HL-60 (cell line): Measurements from ENCODE around the gene ANKRD27.

Experiments used
- DNase-seq, 2 experiments: peaks; one replicate each; pipeline ENCODE4 v3.0.0-alpha.2; 2010 to 2020; ENCODE audit warnings: low read depth in 1 of 2, low spot score in 1 of 2
- H3K27ac ChIP-seq: fragments of 250-450 bp; sonication (Bioruptor Pico); replicated peaks from 2 replicates; pipeline ENCODE4 v1.5.1; 2020; ENCODE audit warnings: mild to moderate bottlenecking, moderate library complexity
- H3K27me3 ChIP-seq: fragments of 250-450 bp; sonication (Bioruptor Pico); 2 replicates; pipeline ENCODE4 v1.5.1; 2021; ENCODE audit warnings: mild to moderate bottlenecking, moderate library complexity; ENCODE audit not compliant: insufficient read depth, poor library complexity, severe bottlenecking
- H3K4me3 ChIP-seq: replicated peaks from 2 replicates; pipeline ENCODE4 v1.5.1; 2011; ENCODE audit warnings: mild to moderate bottlenecking, control low read depth, low read length; ENCODE audit not compliant: insufficient read depth
- GABPA ChIP-seq: IDR thresholded peaks from 2 replicates; pipeline ENCODE4 v1.6.1; 2012; ENCODE audit warnings: low read depth
- POLR2AphosphoS5 ChIP-seq: IDR thresholded peaks from 2 replicates; pipeline ENCODE4 v1.6.1; 2012; ENCODE audit warnings: low read depth
- SPI1 ChIP-seq: IDR thresholded peaks from 2 replicates; pipeline ENCODE4 v1.6.1; 2012; ENCODE audit warnings: low read depth, mild to moderate bottlenecking, borderline replicate concordance
- TF ChIP-seq, protein P1 (sequence below): IDR thresholded peaks from 2 replicates; pipeline ENCODE4 v1.6.1; 2012; ENCODE audit warnings: low read depth; ENCODE audit not compliant: insufficient replicate concordance
- TF ChIP-seq, protein P2 (sequence below): IDR thresholded peaks from one replicate; pipeline ENCODE4 v1.5.1; 2011; ENCODE audit warnings: low read length, control low read depth, inconsistent platforms; ENCODE audit not compliant: insufficient read depth

Gene ANKRD27

DNA sequence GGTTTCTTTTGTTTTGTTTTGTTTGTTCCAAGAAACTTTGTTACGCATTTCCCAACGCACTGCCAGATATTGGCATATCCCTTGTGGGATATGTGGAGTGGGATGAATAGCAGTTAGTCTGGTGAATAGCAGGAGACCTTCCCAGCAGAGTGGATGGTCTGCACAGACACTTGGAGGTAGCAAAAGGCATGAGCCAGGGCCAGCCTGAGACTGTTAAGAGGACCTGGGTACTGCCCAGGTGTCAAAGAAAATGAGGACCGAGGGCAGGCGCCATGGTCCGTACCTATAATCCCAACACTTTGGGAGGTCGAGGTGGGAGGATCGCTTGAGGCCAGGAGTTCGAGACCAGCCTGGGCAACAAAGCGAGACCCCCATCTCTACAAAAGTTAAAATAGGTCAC is 107.5 kb downstream of the ANKRD27 start:
- no peak for DNase-seq
- H3K4me3 ChIP-seq = no peak overlapping the region

DNA sequence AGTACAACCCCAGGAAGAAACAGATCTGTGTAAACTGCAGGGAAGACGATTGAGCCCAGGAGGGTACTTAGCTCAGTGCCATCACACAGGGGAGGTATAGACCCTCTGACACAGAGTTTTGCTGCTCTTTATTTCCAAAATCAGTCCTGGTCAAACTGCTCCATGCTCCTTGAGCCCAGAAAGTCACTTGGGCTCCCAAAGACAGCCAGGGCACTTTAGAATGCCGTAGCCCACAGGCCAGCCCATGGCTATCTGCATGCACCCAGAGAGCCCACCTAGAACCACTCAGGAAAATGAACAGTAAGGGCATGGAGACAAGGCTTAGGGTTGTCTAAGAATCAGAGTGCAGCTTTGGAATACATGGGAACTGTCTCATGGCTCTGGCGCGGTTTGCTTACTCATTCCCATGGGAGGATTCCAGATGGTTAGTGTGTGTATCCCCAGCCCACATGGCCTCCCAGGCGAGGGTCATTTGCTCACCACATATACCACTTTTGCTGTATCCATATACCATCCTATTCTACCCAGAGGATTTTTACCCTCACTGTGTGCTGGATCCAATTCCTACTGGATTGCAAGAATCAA is 108.6 kb downstream of the ANKRD27 start:
- H3K4me3 ChIP-seq = no peak overlapping the region
- DNase-seq = no peak
- no peak for TF ChIP-seq GABPA
- TF ChIP-seq, protein P1, sequence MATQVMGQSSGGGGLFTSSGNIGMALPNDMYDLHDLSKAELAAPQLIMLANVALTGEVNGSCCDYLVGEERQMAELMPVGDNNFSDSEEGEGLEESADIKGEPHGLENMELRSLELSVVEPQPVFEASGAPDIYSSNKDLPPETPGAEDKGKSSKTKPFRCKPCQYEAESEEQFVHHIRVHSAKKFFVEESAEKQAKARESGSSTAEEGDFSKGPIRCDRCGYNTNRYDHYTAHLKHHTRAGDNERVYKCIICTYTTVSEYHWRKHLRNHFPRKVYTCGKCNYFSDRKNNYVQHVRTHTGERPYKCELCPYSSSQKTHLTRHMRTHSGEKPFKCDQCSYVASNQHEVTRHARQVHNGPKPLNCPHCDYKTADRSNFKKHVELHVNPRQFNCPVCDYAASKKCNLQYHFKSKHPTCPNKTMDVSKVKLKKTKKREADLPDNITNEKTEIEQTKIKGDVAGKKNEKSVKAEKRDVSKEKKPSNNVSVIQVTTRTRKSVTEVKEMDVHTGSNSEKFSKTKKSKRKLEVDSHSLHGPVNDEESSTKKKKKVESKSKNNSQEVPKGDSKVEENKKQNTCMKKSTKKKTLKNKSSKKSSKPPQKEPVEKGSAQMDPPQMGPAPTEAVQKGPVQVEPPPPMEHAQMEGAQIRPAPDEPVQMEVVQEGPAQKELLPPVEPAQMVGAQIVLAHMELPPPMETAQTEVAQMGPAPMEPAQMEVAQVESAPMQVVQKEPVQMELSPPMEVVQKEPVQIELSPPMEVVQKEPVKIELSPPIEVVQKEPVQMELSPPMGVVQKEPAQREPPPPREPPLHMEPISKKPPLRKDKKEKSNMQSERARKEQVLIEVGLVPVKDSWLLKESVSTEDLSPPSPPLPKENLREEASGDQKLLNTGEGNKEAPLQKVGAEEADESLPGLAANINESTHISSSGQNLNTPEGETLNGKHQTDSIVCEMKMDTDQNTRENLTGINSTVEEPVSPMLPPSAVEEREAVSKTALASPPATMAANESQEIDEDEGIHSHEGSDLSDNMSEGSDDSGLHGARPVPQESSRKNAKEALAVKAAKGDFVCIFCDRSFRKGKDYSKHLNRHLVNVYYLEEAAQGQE = no peak
- TF ChIP-seq, protein P2, sequence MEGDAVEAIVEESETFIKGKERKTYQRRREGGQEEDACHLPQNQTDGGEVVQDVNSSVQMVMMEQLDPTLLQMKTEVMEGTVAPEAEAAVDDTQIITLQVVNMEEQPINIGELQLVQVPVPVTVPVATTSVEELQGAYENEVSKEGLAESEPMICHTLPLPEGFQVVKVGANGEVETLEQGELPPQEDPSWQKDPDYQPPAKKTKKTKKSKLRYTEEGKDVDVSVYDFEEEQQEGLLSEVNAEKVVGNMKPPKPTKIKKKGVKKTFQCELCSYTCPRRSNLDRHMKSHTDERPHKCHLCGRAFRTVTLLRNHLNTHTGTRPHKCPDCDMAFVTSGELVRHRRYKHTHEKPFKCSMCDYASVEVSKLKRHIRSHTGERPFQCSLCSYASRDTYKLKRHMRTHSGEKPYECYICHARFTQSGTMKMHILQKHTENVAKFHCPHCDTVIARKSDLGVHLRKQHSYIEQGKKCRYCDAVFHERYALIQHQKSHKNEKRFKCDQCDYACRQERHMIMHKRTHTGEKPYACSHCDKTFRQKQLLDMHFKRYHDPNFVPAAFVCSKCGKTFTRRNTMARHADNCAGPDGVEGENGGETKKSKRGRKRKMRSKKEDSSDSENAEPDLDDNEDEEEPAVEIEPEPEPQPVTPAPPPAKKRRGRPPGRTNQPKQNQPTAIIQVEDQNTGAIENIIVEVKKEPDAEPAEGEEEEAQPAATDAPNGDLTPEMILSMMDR = no peak
- TF ChIP-seq POLR2AphosphoS5 = no peak
- TF ChIP-seq SPI1 = no peak
- H3K27ac ChIP-seq = no peak overlapping the region
- no peaks in the 10 kb centered on the region for H3K27me3 ChIP-seq

More for the DNA sequence above, 107.5 kb downstream of the ANKRD27 start:
- H3K27ac ChIP-seq = no peak overlapping the region
- TF ChIP-seq, protein P2 = no peak
- TF ChIP-seq SPI1 = no peak
- TF ChIP-seq, protein P1 = no peak
- no peak for TF ChIP-seq GABPA
- no peak for TF ChIP-seq POLR2AphosphoS5
- no peaks in the 10 kb centered on the region for H3K27me3 ChIP-seq

DNA sequence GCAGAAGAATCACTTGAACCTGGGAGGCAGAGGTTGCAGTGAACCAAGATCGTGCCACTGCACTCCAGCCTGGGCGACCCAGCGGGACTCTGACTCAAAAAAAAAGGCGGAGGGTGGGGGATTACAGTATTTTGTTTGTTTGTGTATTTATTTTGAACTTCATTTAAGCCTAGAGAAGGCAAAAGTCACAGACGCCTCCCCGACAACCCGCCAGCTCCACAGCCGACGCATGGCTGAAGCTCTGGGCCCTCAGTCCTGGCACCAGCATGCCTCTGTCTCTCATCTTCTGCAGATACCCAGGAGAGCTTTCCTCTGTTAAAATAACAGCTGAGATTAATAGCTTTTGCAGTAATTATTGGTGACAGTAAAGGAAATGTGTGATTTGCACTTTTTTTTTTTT is 111.2 kb downstream of the ANKRD27 start:
- Histone ChIP-seq H3K27me3 (no peaks in the 10 kb centered on the region), H3K4me3 (no peak overlapping the region), H3K27ac (no peak overlapping the region)
- no peak for DNase-seq
- TF ChIP-seq SPI1 (no peak), POLR2AphosphoS5 (no peak), GABPA (no peak)
- TF ChIP-seq, protein P1 = no peak
- TF ChIP-seq, protein P2 = no peak
